ENCODE results near the gene REG4. TPM values are rescaled to one million over a fixed set of nuclear protein-coding genes. Genes with fewer than 3 reads are reported as not detected.

REG4 gene
- total and polyA plus RNA-seq, 2 of the 13 experiments (the other 11 are each of a cell fraction or from before 2014, with no cell fraction given), result not detected

DNA sequence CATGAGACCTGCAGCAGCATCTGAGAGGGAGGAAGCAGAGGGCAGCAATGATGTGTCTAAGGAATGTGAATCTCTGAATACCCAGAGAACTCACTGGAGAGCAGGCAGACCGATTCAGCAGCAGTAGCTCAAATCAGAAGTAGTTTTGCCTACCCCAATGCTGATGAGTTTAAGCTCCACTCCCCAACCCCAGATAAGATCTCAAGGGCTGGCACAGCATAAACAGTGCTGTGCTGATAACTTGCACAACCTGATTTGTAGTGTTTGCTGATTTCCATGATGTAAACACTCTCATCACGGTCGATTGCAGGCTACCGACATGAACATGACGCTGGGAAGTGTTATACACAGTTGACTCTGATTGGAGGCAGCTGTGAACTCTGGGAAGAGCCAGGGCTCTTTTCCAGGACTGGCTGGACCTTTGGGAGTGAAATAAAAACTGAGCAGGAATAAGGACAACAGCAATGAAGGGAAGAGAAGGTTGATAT, 31.3 kb downstream of the REG4 start (continued):
- TF ChIP-seq NFIC (IDR thresholded peaks at IDR 0.05; ENCODE audit: low read length), result peak; percentile 16; the same call in 1 of the 2 replicates
- no peak for TF ChIP-seq KLF15 (CRISPR knock-in tag; IDR thresholded peaks at IDR 0.05; ENCODE audit: borderline replicate concordance)
- TF ChIP-seq ZMYM4 (CRISPR knock-in tag; IDR thresholded peaks at IDR 0.05), result peak; percentile 57; the same call in 1 of the 2 replicates
- no peak for TF ChIP-seq CHCHD3 (CRISPR knock-in tag; IDR thresholded peaks at IDR 0.05)
- TF ChIP-seq ZFP90 (CRISPR knock-in tag; IDR thresholded peaks at IDR 0.05; ENCODE audit: borderline replicate concordance), result no peak
- peak; percentile 26; the same call in 1 of the 2 replicates for TF ChIP-seq ZNF292 (CRISPR knock-in tag; IDR thresholded peaks at IDR 0.05; ENCODE audit: borderline replicate concordance, low read depth)
- TF ChIP-seq CREB1 (IDR thresholded peaks at IDR 0.05), result 0 out of 2 replicates have a peak, but pooled peaks have one; percentile 8
- no peak for TF ChIP-seq CREB1 (CRISPR knock-in tag; IDR thresholded peaks at IDR 0.05)
- no peak for TF ChIP-seq MAFG (CRISPR knock-in tag; IDR thresholded peaks at IDR 0.05)
- no peak for TF ChIP-seq SAFB2 (CRISPR knock-in tag; IDR thresholded peaks at IDR 0.05; ENCODE audit: borderline replicate concordance, low read depth)
- no peak for TF ChIP-seq ZFP1 (CRISPR knock-in tag; IDR thresholded peaks at IDR 0.05)
- TF ChIP-seq CENPT (CRISPR knock-in tag; IDR thresholded peaks at IDR 0.05; ENCODE audit: low read depth), result no peak
- peak; percentile 47 for TF ChIP-seq ZMYM3 (CRISPR knock-in tag; IDR thresholded peaks at IDR 0.05)
- TF ChIP-seq ZNF703 (CRISPR knock-in tag; IDR thresholded peaks at IDR 0.05; ENCODE audit: borderline replicate concordance), result no peak
- no peak for TF ChIP-seq RBFOX2 (IDR thresholded peaks at IDR 0.05; ENCODE audit: low read depth, low read length)
- TF ChIP-seq BCL6 (CRISPR knock-in tag; IDR thresholded peaks at IDR 0.05), result peak; percentile 66; the same call in 1 of the 2 replicates
- TF ChIP-seq ZNF615 (CRISPR knock-in tag; IDR thresholded peaks at IDR 0.05; ENCODE audit: borderline replicate concordance), result no peak
- 0 out of 2 replicates have a peak, but pooled peaks have one; percentile 23 for TF ChIP-seq ESRRA (CRISPR knock-in tag; IDR thresholded peaks at IDR 0.05; ENCODE audit: low read depth)
- no peak for TF ChIP-seq ZNF503 (CRISPR knock-in tag; IDR thresholded peaks at IDR 0.05)
- no peak for TF ChIP-seq TOE1 (CRISPR knock-in tag; IDR thresholded peaks at IDR 0.05)
- TF ChIP-seq, protein P1, sequence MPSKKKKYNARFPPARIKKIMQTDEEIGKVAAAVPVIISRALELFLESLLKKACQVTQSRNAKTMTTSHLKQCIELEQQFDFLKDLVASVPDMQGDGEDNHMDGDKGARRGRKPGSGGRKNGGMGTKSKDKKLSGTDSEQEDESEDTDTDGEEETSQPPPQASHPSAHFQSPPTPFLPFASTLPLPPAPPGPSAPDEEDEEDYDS (CRISPR knock-in tag; IDR thresholded peaks at IDR 0.05), result no peak
- 0 out of 2 replicates have a peak, but pooled peaks have one; percentile 32 for TF ChIP-seq HMG20B (CRISPR knock-in tag; conservative IDR thresholded peaks at IDR 0.05)
- peak; percentile 77 for TF ChIP-seq GATAD2A (CRISPR knock-in tag; IDR thresholded peaks at IDR 0.05)
- TF ChIP-seq ARID3A (IDR thresholded peaks at IDR 0.05; ENCODE audit: low read depth, low read length), result peak; percentile 62; the same call in 1 of the 2 replicates
- peak; percentile 53; the same call in 1 of the 2 replicates for TF ChIP-seq MIER3 (CRISPR knock-in tag; IDR thresholded peaks at IDR 0.05; ENCODE audit: borderline replicate concordance)
- peak; percentile 25; the same call in 1 of the 2 replicates for TF ChIP-seq FOXJ3 (CRISPR knock-in tag; IDR thresholded peaks at IDR 0.05; ENCODE audit: borderline replicate concordance)
- peak; percentile 31; the same call in 1 of the 2 replicates for TF ChIP-seq SAP130 (CRISPR knock-in tag; IDR thresholded peaks at IDR 0.05; ENCODE audit: low read depth)
- TF ChIP-seq MEIS1 (CRISPR knock-in tag; IDR thresholded peaks at IDR 0.05; ENCODE audit: borderline replicate concordance), result no peak
- peak in 1 of 2 experiments; percentile 51; a peak in 1 of 4 replicates for TF ChIP-seq KLF16 (CRISPR knock-in tag; IDR thresholded peaks at IDR 0.05)

All from HepG2 (cell line).